Fibroblast of peridontal ligament (primary cell): Measurements from ENCODE around the gene ZNF679.
"Not testable (repeated sequence)": the region's sequence is repeated elsewhere in the genome, so short reads cannot be mapped to it uniquely, and the experiment has no call there.

Experiments
- DNase-seq: peaks from one replicate; pipeline ENCODE4 v3.0.0-alpha.2; 2010; ENCODE audit errors: extremely low read depth

Gene ZNF679

DNA sequence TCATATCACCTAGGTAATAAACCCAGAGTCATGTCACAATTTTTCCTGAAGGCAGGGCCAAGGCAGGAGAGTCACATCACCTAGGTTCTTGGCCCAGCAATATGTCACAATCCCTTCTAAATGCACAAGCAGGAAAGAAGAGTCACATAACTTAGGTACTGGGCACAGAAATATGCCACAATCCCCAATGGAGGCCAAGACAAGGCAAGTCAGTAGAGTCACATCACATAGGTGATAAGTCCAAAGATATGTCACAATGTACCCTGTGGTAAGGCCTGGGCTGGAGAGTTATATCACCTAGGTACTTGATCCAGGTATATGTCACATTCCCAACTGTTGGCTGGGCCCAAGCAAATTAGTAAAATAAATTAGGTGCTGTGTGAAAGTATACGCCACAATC is at the start of gene ZNF679:
TSS of gene ZNF679 (plus strand) at position 301 of the 400 bp plus-strand sequence. CDS start 20,644 bp downstream, outside the sequence.
- DNase-seq = not testable (repeated sequence)

GRCh38 chr7:64180989-64181388 is 47.3 kb upstream of the ZNF679 start:
- DNase-seq = no peak

GRCh38 chr7:64181586-64181985 is 46.7 kb upstream of the ZNF679 start:
- no peak for DNase-seq

DNA sequence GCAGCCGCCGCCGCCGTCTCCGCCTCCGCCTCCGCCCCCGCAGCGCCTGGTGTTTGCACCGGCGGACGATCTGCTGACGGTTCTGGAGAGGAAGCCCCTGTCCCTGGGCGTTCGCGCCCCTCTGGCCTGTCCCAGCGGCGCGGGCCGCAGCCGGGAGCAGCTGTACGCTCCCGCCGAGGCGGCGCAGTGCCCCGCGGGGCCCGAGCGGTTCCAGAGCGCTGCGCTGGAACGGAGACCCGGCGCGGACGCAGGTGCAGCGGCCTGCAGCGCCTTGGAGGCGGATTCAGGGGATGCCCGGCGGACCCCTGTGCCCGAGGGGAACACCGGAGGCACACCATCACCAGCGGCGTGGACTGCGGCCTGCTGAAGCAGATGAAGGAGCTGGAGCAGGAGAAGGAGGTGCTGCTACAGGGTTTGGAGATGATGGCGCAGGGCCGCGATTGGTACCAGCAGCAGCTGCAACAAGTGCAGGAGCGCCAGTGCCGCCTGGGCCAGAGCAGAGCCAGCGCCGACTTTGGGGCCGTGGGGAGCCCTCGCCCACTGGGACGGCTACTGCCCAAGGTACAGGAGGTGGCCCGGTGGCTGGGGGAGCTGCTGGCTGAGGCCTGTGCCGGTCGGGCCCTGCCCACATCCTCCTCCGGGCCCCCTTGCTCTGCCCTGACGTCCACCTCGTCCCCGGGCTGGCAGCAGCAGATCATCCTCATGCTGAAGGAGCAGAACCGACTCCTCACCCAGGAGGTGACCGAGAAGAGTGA is 46.1 kb upstream of the ZNF679 start:
- no peak for DNase-seq

- DNase-seq = no peak
These were observed 45.0 kb upstream of the ZNF679 start for GRCh38 chr7:64183126-64183742.

GRCh38 chr7:64183827-64184372 is 44.4 kb upstream of the ZNF679 start:
- no peak for DNase-seq

DNA sequence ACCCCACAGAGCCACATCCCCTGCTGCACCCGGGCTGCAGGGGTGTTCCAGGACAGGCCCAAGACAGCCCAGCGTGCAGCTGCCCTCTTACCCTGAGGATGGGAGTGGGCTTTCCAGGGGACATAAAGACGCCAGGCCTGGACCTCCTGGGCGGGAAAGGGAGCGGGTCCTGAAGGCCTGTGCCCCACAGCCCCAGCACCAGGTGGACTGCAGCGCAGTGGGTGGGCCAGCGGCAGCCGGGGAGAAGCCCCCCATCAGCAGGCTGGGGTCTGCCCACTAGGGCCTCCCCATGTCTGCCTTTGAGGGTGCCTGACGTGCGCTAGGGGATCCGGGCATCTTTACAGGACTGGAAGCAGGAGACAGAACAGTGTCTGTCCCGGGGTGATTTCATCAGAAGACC is 43.9 kb upstream of the ZNF679 start:
- no peak for DNase-seq

- no peak for DNase-seq
These were observed 40.9 kb upstream of the ZNF679 start for GRCh38 chr7:64187408-64187807.

DNA sequence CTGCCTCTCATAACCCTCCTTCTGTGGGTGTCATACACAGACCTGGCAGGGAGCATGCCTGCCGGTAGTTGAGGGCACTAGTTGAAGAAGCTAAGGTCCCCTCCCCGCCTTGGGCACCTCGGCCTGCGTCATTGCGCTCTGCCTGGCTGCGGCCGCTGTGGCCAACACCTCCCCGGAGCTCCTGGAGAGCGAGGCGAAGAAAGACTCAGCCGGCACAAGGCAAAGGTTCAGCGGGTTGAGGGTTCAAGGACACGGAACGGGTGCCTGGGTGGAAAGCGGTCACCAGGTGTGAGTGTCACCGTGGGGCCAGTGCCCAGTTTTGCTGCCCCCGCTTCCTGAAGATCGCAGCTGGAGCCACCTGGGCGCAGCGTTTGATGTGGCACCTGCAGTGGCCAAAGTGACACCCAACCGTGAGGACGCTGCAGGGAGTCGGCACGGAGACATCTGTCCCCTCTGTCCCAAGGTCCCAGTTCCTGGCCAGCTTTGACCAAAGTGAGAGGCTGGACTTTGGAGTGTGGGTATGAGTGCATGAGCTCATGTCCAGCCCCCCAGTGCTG is 36.0 kb upstream of the ZNF679 start:
- no peak for DNase-seq

- DNase-seq = no peak
These were observed 35.5 kb upstream of the ZNF679 start for GRCh38 chr7:64192775-64193174.

- DNase-seq = no peak
These were observed 21.4 kb upstream of the ZNF679 start, which contains the start of gene ZNF735 for GRCh38 chr7:64206903-64207302. Gene ZNF735, plus strand, starts transcription at chr7:64207203. Its CDS starts 0 bp downstream, at chr7:64207203.

DNA sequence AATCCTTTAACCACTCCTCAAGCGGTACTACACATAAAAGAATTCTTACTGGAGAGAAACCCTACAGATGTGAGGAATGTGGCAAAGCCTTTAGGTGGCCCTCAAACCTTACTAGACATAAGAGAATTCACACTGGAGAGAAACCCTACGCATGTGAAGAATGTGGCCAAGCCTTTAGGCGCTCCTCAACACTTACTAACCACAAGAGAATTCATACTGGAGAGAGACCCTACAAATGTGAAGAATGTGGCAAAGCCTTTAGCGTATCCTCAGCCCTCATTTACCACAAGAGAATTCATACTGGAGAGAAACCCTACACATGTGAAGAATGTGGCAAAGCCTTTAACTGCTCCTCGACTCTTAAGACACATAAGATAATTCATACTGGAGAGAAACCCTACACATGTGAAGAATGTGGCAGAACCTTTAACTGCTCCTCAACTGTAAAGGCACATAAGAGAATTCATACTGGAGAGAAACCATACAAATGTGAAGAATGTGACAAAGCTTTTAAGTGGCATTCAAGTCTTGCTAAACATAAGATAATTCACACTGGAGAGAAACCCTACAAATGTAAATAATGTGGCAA is 8.5 kb upstream of the ZNF679 start:
- DNase-seq = not testable (repeated sequence)

- no peak for DNase-seq
These were observed 4.9 kb upstream of the ZNF679 start for GRCh38 chr7:64223366-64223765.

DNA sequence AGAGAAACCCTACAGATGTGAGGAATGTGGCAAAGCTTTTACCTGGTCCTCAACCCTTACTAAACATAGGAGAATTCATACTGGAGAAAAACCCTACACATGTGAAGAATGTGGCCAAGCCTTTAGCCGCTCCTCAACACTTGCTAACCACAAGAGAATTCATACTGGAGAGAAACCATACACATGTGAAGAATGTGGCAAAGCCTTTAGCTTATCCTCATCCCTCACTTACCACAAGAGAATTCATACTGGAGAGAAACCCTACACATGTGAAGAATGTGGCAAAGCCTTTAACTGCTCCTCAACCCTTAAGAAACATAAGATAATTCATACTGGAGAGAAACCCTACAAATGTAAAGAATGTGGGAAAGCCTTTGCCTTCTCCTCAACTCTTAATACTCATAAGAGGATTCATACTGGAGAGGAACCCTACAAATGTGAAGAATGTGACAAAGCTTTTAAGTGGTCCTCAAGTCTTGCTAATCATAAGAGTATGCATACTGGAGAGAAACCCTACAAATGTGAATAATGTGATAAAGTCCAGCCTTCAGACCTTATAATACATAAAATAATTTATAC is 38.2 kb downstream of the ZNF679 start:
- DNase-seq = no peak

DNA sequence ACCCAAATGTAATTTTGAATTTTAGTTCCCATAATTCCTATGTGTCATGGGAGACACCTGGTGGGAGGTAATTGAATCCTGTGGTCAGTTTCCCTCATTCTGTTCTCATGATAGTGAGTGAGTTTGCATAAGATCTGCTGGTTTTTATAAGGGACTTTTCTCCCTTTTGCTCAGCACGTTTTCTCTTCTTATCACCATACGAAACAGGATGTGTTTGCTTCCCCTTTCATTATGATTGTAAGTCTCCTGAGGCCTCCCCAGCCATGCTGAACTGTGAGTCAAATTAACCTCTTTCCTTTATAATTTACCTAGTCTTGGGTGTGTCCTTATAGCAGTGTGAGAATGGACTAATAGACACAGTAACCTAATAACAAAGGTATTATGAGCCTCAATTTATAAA is 49.4 kb downstream of the ZNF679 start:
- DNase-seq = no peak

- DNase-seq = no peak
These were observed 66.6 kb downstream of the ZNF679 start for GRCh38 chr7:64294701-64295420.

GRCh38 chr7:64297418-64297817 is 69.1 kb downstream of the ZNF679 start:
- DNase-seq = not testable (repeated sequence)

DNA sequence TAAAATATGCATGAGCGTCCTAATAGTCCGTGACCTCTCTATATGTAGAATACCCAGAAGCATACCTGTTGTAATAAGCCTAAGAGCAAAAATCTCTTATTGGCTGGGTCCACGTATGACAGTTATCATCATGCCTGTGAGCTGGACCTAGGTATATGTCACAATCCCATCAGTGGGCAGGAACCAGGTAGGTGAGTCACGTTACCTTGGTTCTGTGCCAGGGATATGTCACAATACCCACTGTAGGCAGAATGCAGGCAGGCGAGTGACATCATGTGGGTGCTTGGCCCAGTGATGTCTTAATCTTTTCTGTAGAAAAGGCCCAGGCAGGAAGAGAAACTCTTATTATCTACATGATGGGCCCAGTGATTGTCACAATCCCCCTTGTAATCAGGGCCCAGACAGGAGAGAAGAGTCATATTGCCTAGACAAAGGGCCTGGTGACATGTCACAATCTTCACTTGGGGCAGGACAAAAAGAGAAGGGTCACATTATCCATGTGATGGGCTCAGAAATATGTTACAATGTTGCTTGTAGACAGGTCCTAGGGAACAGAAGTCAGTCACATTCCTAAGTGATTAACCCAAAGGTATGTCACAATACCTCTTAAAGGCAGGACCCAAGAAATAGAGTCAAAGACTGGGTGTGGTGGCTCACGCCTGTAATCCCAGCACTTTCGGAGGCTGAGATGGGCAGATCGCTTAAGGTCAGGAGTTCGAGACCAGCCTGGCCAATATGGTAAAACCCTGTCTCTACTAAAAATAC is 72.5 kb downstream of the ZNF679 start:
- no peak for DNase-seq

DNA sequence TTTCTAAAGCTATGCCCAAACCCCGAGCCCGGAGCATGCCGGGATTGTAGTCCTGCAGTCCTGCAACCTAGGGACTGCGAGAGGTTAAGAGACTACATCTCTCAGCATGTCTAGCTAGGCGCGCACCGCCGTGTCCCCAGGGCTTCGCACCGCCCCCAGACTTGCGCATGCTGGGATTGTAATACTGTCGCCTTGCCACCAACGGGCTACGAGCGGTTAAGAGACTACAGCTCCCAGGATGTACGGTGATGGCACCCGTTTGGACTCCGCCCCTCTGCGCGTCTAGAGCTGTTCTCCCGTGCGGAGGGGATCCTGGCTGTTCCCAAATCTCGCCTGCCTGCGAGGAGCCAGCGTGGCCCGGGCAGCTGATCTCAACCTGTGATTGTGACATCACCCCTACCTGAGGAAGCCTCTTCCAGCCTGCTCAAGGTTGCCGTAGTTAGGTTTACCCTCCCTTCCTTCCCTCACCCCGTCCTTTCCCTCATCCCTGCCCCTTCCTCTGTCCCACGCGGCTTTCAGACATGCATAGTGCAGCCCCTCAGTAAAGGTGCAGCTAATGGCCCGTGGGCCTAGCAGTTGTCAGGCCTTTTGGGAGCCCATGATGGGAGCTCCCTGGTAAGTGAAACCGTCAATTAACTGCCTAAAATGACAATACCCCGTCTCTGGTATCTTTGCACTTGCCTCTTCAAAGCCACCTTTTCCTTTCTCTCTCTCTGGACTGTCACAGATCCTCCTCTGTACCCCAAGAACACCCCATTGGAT is 79.2 kb downstream of the ZNF679 start:
- peak; percentile 81 for DNase-seq

DNA sequence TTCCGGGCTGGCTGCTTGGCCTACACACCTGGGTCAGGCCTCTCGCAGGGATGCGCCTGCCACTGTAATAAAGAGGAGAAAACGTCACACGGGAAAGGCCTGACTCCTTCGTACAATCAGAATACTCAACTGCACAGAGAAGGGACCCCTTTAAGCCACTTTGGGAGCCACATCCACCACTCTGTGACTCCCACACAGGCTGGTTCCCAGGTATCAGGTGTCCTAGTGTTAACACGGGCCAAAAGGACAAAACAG is 79.7 kb downstream of the ZNF679 start:
- DNase-seq = no peak
